WTC11 (cell line): Measurements from ENCODE around the gene NLRP1.

ENCODE experiments used
- ATF1 ChIP-seq: sonication (generic); formaldehyde crosslinking; IDR thresholded peaks from 2 replicates; pipeline ENCODE4 v1.8.1; 2023; ENCODE audit warnings: mild to moderate bottlenecking, moderate library complexity, missing genetic modification reagents
- ATF3 ChIP-seq: sonication (generic); formaldehyde crosslinking; conservative IDR thresholded peaks from 2 replicates; pipeline ENCODE4 v1.8.1; 2022; ENCODE audit warnings: mild to moderate bottlenecking, missing genetic modification reagents
- E2F4 ChIP-seq: sonication (generic); formaldehyde crosslinking; IDR thresholded peaks from 2 replicates; pipeline ENCODE4 v1.8.1; 2022; ENCODE audit warnings: low read depth, mild to moderate bottlenecking, moderate library complexity, missing genetic modification reagents, borderline replicate concordance
- FOXP1 ChIP-seq: sonication (generic); formaldehyde crosslinking; IDR thresholded peaks from 2 replicates; pipeline ENCODE4 v1.8.0; 2022; ENCODE audit warnings: missing genetic modification reagents, mild to moderate bottlenecking, moderate library complexity, borderline replicate concordance
- MAX ChIP-seq: sonication (generic); formaldehyde crosslinking; IDR thresholded peaks from 2 replicates; pipeline ENCODE4 v1.8.0; 2022; ENCODE audit warnings: mild to moderate bottlenecking, missing genetic modification reagents
- PREB ChIP-seq: sonication (generic); formaldehyde crosslinking; IDR thresholded peaks from 2 replicates; pipeline ENCODE4 v1.8.1; 2022; ENCODE audit warnings: mild to moderate bottlenecking, missing genetic modification reagents, moderate library complexity, borderline replicate concordance
- ZNF317 ChIP-seq: sonication (generic); formaldehyde crosslinking; IDR thresholded peaks from 2 replicates; pipeline ENCODE4 v1.8.1; 2023; ENCODE audit warnings: low read depth, mild to moderate bottlenecking, moderate library complexity, missing genetic modification reagents, borderline replicate concordance
- TF ChIP-seq, protein P1 (sequence below): fragments of 200-600 bp; IDR thresholded peaks from 2 replicates; pipeline ENCODE4 v1.8.0; 2022; ENCODE audit warnings: antibody characterized with exemption

DNA sequence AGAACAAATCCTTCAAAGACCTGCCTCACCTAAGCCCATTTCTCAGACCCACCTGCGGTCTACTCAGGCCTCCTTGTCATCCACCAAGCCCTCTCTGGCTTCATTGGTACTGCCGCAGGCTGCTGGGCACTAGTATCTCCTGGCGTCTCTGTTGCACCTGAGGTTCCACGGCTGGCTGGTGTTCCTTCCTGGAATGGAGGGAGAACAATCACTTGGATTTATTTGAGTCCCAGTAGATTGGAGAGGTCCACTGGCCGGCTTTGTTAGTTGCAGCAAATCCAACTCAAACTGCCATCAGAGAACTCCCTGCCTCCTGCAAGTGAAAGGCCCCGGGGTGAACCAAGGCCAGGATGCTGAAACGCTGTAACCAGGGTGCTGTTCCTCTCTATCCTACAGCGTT lies 82.6 kb downstream of the NLRP1 start:
- TF ChIP-seq ATF3 = no peak
- TF ChIP-seq, protein P1, sequence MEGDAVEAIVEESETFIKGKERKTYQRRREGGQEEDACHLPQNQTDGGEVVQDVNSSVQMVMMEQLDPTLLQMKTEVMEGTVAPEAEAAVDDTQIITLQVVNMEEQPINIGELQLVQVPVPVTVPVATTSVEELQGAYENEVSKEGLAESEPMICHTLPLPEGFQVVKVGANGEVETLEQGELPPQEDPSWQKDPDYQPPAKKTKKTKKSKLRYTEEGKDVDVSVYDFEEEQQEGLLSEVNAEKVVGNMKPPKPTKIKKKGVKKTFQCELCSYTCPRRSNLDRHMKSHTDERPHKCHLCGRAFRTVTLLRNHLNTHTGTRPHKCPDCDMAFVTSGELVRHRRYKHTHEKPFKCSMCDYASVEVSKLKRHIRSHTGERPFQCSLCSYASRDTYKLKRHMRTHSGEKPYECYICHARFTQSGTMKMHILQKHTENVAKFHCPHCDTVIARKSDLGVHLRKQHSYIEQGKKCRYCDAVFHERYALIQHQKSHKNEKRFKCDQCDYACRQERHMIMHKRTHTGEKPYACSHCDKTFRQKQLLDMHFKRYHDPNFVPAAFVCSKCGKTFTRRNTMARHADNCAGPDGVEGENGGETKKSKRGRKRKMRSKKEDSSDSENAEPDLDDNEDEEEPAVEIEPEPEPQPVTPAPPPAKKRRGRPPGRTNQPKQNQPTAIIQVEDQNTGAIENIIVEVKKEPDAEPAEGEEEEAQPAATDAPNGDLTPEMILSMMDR = no peak
- no peak for TF ChIP-seq E2F4
- TF ChIP-seq PREB = no peak
- no peak for TF ChIP-seq ATF1 (CRISPR knock-in tag)
- no peak for TF ChIP-seq MAX (CRISPR knock-in tag)
- TF ChIP-seq ZNF317 (CRISPR knock-in tag) = no peak
- TF ChIP-seq FOXP1 (CRISPR knock-in tag) = no peak
